Right hindlimb (tissue), 1 donor: ENCODE results near the gene SARDH.
A peak's percentile ranks its signal among the peaks of the same experiment; 100 is the strongest.

ENCODE experiments used
- DNase-seq: peaks from one replicate; pipeline ENCODE4 v3.0.0-alpha.2; 2018

SARDH gene

GRCh38 chr9:133664173-133665050, 73.7 kb downstream of the SARDH start:
- no peak for DNase-seq

- DNase-seq = peak; percentile 62
Measured at GRCh38 chr9:133661846-133662540, 76.2 kb downstream of the SARDH start.

GRCh38 chr9:133659516-133659915, 78.6 kb downstream of the SARDH start:
- no peak for DNase-seq

GRCh38 chr9:133658442-133659431, 79.4 kb downstream of the SARDH start:
- DNase-seq = peak; percentile 68

GRCh38 chr9:133657120-133657661, 81.0 kb downstream of the SARDH start:
- DNase-seq = no peak

- DNase-seq = no peak
Measured at GRCh38 chr9:133656211-133657119, 81.7 kb downstream of the SARDH start.

- DNase-seq = no peak
Measured at GRCh38 chr9:133655701-133656100, 82.5 kb downstream of the SARDH start.

GRCh38 chr9:133654736-133655657, 83.2 kb downstream of the SARDH start:
- DNase-seq = no peak

GRCh38 chr9:133653638-133654037, 84.5 kb downstream of the SARDH start:
- no peak for DNase-seq

GRCh38 chr9:133650026-133650425, 88.1 kb downstream of the SARDH start:
- DNase-seq = no peak

GRCh38 chr9:133649194-133649593, 89.0 kb downstream of the SARDH start:
- DNase-seq = no peak

- DNase-seq = no peak
Measured at GRCh38 chr9:133647765-133648469, 90.2 kb downstream of the SARDH start.

GRCh38 chr9:133647148-133647547, 91.0 kb downstream of the SARDH start:
- DNase-seq = no peak

- no peak for DNase-seq
Measured at GRCh38 chr9:133645021-133645765, 93.0 kb downstream of the SARDH start.

GRCh38 chr9:133643978-133644760, 94.0 kb downstream of the SARDH start:
- DNase-seq = no peak

GRCh38 chr9:133643362-133643755, 94.8 kb downstream of the SARDH start:
- DNase-seq = no peak

- no peak for DNase-seq
Measured at GRCh38 chr9:133642708-133643361, 95.3 kb downstream of the SARDH start.
